ENCODE measurements around the gene IL17B.

IL17B gene, protein sequence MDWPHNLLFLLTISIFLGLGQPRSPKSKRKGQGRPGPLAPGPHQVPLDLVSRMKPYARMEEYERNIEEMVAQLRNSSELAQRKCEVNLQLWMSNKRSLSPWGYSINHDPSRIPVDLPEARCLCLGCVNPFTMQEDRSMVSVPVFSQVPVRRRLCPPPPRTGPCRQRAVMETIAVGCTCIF

DNA sequence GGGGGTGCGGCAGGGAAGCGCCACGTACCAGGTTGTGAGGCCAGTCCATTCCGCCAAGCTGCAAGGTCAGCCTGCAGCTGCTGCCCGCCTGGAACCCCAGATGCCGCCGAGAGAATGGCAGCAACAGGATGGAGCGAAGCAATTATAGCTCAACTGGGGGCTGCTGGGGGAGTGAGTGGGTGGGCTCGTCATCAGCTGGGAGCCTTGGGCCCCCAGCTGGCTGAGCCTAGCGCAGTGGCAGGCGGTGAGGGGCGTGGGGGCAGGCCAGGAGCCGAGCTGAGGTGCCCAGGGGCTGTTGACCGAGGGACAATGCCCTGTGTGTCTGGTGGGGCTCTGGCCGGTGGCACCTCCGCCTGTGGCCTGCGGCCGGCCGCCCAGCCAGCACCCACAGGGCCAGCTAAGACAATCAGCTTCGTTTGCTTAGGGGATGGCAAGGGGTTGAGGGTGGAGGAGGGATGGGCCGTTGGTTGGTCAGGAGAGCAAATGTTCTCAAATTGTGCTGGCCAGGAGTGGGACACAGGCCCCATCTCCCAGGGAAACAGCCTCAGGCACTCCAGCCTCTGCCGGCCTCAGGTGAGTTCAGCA, at the start of gene IL17B:
Gene IL17B (minus strand): TSS at position 116 of the 585 bp plus-strand sequence. CDS start 67 bp downstream, at position 49.
- no peak for DNase-seq (ENCODE audit: low read depth in 2 of 2)

DNA sequence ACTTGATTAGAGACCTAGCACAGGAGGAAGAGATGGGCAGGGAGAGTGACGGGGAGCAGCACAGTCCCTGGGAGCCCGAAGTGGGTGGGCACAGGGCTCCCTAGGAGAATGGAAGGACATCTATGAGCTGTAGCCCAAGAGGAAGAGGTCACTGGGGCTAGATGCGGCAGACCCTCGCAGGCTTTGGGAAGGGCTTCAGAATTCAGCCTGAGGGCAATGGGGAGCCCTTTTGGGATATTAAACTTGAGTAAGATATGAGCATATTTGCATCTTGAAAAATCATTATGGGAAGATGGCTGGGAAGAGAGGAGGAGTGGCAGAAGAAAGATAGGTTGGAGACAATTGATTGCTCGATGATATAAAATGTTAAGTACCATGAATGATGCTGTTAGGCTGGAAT, 48.9 kb upstream of the IL17B start:
- DNase-seq (ENCODE audit: low read depth in 2 of 2) = no peak

DNA sequence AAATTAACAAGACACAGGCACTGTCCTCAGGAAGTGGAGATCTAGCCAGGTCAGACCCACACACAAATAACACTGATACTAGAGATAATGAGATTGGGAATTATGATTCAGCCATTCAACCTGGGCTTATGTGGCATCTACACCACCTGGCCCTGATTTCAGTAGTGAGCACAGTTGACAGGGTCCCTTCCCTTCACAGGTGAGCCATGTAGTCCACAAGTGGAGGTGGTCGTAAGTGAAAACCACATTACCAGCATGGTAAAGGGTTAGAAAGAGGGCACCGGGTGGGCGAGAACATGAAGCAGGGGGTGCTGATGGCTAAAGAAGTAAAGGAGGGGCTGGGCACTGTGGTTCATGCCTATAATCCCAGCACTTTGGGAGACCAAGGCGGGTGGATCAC, 48.3 kb upstream of the IL17B start:
- DNase-seq (ENCODE audit: low read depth in 2 of 2) = no peak

DNA sequence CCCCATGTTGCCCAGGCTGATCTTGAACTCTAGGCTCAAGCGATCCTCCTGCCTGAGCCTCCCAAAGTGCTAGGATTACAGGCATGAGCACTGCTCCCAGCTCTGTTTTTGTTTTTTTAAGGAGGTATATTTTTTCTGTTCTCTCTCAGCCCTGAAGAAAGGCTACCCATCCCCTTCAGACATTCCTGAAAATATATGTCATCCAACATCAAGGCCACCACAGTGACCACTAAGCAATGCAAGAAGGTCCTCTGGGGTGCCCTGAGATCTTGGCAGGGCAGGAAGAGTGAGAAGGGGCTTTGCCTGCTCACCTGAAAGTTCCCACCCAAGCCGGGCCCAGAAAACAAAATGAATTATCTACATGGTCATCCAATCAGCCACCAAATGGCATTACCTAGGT, 47.8 kb upstream of the IL17B start:
- no peak for DNase-seq (ENCODE audit: low read depth in 2 of 2)

DNA sequence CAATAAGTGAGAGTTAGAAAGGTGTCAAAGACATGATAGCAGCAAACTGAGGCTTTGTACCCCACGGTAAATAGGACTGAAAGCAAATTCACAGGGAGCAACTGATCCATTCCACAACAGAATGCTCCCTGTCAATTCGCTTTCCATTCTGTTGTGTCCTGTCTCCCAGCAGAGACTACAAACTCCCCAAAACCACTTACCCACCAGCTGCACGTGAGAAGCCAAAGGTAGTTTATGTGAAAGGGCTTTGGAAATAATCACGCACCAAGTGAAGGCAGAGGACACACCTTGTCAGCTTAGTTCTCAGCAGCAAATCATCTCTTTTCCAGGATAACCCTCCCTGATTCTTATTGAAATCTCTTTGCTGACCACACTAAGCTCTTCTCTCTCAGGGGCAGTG, 46.6 kb upstream of the IL17B start:
- DNase-seq (ENCODE audit: low read depth in 2 of 2) = no peak

DNA sequence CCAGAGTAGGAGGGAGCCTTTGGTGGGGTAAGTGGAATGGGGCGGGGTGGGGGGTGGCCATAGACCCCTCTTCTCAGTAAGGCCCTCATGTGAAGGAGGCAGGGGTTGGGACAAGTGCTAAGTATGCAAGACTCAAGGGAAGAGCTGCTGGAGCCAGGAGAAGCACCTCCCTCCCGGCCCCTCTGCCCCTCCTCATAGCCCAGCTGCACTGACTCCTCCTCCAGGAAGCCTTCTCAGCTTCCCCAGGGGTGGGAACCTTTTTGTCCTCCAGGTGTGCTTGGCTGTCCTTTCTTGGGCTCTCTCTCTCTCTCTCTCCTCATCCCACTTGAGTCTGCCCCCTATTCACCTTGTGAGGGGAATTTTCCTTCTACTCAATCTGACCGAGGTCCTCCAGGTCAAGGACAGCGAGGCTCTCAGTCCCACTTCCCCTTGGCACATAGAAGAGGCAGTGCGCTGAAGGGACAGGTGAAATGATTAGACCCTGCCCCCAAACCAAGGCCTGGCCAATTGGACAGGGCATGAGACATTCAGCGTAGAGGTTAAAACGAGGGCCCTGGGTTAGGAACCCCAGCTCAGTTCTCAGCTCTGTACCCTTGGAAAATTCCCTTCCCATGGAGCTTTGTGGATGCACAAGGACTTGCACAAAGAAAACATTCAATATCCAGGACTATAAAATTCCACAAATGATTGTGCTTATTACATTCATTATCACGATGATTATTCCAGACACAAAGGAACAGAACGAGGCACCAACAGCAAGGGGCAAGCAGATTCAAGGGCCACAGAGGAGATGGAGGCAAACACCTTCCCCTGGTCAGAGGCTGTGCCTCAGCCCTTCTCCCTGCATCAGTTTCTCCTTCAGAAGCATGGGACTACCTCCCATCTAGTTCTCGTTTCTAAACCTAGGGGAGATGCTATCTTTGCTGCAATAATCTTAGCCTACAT, 45.6 kb upstream of the IL17B start:
- no peak for DNase-seq (ENCODE audit: low read depth in 2 of 2)

DNA sequence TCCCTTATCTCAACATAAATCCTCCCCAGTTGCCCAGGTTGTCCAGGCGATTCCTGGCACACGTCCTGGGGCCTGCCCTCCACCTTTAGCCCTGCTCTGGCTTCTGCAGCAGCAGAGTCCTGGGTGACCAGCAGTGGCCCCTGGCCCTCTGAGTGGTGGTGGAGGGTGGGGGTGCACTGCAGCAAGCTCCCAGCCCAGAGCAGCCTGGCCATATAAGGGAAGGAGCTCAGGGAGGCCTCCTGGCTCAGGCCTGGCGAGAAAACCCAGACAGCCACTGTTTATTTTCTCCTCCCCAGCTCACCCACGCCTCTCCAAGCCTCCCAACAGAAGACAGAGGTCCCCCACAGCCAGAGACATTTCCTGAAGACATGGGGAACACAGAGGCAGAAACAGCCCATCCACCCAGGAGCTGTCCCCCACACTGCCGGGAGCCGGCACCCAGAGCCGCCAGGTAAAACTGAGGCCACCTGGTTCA, 44.7 kb upstream of the IL17B start:
- no peak for DNase-seq (ENCODE audit: low read depth in 2 of 2)

DNA sequence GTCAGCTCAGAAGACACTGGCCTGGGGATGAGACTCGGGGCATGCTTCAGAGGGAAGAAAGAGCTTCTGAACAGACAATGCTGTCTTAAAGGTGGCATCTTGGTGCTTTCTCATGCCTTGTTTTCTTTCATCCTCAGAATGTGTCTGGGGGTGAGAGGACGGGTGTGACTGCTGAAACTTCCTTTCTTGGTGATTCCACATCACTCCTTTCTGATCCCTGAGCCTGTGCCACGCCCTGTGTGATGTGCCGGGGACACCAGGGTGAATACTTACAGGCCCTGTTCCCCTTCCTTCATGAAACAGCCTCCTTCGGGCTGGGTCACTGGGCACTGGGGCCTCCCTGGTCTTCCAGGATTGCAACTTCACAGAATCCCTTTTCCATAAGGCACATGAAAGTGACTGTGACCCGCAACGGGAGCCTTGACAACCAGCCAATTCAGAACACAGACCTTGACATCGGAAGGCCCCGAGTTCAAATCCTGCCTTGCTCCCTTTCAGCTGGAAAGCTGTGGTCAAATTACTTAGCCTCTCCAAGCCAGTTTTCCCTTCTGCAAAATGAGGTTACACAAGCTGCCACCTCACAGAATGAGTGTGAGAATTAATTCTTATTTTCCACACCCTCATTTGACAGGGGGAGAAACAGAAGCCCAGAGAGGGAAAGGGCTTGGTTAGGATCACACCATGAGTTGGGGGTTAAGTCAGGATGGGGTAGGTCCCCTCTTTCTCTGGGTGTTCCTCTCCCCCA, 44.1 kb upstream of the IL17B start:
- DNase-seq (ENCODE audit: low read depth in 2 of 2) = no peak

DNA sequence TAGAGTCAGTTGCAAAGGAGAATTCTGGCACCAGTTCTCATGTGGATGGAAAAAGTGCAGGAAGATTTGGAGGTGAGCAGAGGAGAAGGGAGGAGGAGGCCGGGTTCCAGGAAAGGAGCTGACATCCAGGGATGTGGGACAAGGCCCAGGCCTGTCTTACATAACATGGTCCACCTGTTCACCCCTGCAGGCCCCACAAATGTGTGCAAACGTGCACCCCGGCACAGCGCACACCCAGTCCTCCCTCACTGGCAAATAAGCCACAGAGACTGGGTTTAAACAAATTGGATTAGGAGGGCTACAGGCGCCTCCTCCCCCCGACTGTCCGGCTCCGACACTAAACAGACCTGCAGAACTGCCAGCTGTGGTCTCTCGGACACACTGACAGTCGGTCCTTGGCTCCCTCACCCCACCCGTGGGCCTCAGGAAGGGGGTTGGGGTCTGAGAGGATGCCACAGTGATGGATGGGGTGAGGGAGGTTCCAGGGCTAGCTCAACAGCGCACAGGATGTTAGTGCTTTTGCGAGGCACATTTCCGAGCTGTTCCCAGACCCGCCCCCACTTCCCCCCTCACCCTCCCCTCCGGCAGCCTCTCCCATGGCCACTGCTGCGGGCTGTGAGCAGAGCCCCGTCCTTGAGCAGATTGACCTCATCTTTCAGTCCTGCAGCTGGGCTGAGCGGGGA, 43.4 kb upstream of the IL17B start:
- DNase-seq (ENCODE audit: low read depth in 2 of 2) = no peak

DNA sequence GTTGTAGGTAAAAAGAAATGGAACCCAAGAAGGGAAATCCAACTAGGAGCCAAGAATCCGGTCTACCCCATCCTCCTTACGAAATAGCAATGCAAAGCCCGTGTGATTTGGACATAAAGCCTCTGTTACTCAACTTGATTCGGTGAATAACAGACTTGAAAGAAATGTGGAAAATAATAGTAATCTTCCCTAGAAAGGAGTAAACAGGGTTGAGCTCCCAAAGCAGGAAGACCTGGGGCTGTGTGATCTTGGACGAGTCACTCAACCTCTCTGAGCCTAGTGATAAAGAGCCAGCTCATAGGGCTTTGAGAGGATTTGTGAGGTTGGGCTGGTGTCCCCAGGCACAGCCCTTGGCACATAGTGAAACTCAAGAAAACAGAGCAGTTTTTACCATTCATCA, 42.7 kb upstream of the IL17B start:
- no peak for DNase-seq (ENCODE audit: low read depth in 2 of 2)

DNA sequence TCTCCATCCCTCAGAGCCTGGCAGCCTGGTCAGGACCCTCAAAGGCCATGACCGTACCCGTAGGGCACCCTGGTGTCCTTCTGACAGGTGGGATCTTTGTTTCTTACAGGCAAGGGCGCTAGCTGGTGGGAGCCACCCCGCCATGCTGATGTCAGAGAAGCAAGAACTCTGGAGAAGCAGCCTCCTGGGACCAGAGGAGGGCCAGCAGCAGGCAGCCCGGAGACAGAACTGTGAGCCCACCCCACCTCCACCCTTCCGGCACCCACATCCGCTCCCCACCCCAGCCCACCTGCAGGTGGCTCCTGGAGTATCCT, 42.2 kb upstream of the IL17B start:
- no peak for DNase-seq (ENCODE audit: low read depth in 2 of 2)

DNA sequence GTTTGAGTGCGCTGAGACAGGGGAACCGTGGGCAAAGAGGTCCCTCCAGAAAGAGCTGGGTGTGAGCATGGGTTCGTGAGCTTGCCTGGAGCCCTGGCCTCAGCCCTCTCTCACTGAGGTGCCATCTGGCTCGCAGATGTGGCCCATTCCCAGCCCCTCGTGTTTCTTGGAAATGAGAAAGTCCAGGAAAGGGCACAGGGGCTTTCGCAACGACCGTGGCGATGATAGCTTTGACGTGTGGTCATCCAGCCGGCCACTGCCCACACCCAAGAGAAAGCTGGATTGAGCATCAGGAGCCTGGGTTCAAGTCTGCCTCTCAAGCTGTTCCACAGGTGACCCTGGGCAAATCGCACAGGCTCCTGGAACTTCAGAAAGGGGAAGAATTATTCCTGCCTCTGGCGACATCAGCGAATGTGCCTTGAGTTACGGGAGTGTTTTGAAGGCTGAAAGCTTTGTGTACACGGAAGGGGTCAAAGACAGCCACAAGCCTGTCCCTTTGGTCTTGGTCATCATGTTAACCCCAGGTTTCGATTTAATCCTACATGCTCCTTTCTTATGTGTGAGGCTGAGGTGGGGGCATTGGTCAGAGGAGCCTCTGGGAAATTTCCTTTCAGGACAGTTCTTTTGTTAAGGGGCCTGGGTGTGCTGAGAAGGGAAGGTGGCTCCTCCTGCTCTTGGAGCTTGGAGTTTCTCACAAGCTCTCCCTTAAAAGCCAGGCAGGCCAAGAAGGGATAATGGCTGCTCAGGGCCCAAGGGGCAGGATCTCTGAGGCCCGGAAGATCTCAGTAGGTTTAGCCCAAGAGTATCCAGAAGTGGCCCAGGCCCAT, 41.7 kb upstream of the IL17B start:
- no peak for DNase-seq (ENCODE audit: low read depth in 2 of 2)

DNA sequence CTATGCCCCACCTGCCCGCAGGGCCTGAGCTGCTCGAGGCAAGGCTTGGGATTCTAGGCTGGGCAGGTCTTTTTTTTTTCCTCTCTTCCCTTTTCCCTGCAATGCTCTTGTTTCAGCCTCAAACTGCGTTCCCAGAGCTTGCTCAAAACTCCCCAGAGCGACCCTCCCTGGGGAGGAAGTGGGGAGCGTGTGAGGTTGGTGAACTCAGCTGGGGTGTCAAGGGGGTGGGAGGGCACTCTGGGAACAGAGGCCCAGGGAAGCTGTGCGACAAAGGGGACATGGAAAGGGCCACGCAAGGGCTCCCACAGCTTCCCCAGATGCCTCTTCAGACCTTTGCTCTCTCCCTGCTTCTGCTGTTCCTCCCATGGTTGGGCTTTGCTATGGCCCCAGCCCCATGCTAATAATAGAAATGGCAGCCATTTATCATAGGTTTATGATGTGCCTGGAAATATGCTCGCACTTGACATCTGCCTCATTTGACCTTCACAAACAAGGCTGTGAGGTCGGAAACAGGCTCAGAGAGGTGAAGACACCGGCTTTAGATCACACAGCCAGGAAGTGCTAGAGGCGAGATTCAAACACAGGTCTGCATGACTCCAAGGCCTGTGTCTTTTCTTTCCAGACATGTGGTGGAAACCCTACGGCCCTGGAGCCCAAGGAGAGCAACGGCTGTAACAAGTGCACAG, 40.9 kb upstream of the IL17B start:
- DNase-seq (ENCODE audit: low read depth in 2 of 2) = no peak

DNA sequence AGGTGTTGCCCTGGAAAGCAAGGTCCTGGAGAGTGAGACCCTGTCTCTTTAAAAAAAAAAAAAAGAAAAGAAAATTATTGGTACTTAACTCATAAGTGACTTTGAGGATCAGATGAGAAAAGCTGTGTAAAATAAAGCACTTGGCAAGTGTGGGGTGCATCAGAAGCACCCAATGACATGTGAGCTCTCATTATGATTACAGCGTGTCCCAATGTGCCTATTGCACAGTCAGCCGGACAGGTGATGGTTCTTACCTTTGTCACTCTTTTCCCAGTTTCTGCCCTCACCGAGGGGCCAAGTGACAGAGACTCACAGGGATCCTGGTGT, 40.4 kb upstream of the IL17B start:
- DNase-seq (ENCODE audit: low read depth in 2 of 2) = no peak

DNA sequence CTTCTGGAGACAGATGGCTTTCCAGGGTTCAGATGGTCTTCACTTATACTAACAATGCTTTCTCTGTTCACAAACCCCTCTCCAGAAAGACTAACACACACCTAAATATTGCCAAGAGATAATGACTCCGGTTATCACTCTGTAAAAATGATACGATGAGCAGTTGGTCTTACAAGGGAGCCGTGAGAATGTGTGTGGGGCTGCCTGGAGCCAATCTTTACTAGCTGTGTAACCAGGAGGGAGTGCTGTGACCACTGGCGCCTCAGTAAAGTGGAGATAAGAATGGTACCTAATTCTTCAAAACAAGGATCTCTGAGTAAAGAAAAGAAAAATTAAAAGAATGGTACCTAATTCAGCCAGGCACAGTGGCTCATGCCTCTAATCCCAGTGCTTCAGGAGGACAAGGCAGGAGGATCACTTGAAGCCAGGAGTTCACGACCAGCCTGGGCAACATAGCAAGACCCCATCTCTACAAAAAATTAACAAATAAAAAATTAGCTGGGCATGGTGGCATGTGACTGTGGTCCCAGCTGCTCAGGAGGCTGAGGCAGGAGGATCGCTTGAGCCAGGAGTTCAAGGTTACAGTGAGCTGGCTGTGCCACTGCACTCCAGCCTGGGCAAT, 39.9 kb upstream of the IL17B start:
- no peak for DNase-seq (ENCODE audit: low read depth in 2 of 2)

DNA sequence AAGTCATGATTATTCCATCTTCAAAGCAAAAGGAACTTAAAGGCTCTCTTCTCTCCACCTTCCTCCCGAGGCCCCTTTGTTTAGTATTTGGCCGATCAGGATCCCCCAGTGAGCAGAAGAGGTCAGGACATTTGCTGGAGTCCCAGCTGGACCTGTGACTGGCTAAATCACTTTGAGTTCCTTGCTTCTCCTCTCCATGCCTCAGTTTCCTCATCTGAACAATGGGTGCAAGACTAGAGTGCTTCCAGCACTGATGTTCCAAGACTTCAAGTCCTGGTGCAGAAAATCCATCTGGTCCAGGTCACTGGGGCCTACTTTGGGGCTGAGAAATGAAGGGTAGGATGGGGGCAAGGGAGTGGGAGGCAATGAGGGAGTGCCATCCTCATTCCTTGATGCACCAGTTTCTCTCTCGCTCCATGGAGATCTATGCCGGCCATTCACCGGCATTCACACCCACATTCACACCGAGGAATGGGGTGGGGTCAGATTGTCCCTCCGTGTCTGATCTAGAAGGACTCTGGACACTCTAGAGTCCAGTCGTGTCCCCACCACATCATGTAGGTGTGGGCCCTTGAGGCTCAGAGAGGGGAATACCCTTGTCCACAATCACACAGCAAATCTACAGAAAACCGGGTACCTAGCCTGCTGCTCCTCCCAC, 38.7 kb upstream of the IL17B start:
- DNase-seq (ENCODE audit: low read depth in 2 of 2) = no peak

DNA sequence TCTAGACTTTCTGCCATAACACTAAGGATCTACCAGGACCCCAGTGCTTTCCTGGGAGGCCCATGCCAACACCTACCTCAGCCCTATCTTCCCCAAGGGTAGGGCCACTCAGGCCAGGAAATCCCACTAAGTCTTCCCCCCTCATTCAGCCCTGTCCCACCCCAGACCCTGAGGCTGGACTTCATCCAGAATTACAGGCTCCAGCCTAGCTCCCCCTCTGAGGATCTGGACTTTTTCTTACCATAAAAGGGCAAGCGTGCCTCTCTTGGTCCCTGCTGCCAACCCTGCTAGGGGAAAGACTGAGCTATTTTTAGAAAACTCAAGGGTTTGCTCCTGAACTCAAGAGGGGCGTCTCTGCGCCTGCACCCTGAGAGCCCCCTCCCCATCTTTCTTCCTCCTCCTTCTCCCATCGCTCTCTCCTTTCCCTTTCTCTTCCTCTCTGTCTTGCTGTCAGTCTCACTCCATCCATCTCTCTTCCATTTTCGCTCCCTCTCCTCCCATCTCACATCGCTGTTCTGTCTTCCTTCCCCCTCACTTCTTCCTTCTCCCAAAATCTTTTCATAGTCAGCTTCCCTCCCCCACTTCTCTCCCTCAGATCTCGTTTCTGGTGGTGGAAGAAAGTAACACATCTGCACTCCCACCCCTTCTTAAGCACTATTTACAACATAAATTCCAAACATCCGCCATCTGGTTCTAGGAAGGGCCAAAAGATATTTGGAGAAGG, 38.1 kb upstream of the IL17B start:
- DNase-seq (ENCODE audit: low read depth in 2 of 2) = no peak

DNA sequence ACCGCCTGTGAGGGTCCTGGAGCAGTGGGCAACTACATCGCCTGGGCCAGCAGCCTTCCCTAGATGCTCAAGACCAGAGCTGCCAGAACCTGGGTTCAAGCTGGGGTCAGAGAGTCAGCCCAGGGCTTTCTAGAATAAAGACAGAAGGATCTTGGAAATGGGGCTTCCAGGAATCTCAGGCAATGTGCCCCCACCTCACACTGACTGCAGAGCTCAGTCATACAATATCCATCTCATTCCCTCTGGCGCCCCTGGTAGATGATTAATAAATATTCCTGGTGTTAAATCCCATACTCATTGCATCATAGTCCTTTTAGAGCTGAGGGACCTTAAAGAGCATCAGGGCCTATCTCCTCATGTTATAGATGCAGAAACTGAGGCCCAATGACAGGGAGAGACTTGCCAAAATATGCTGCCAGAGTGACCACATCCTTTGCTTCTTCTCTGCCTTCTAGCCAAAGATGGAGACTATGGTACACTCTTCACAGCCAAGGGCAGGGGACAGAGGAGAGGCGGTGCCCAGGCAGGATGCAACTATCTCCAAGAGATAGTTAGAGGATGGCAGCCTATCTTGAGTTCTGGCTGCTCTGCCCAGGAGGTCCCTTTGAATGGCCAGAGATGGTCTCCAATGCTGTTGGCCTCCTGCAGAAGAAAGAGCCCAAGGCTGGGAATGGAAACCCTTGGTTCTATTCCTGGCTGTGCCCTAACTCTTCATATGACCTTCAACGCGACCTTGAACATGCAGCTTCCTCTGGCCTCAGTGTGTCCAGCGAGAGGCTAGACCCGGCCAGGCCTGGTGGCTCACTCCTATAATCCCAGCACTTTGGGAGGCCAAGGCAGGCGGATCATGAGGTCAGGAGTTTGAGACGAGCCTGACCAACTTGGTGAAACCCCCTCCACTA, 36.2 kb upstream of the IL17B start:
- no peak for DNase-seq (ENCODE audit: low read depth in 2 of 2)
